SK-N-MC (cell line): ENCODE results near the gene GSX1.
A peak's percentile ranks its signal among the peaks of the same experiment; 100 is the strongest.

Experiments used
- DNase-seq: peaks from one replicate; pipeline ENCODE4 v3.0.0-alpha.2; 2011; ENCODE audit warnings: low read depth, low spot score
- H3K27ac ChIP-seq: fragments of 200-600 bp; sonication (generic); 2 replicates; pipeline ENCODE4 v1.5.1; 2016; ENCODE audit warnings: mixed run types
- H3K36me3 ChIP-seq: fragments of 200-600 bp; sonication (generic); 2 replicates; pipeline ENCODE4 v1.6.1; 2017; ENCODE audit warnings: antibody characterized with exemption, low read length, mixed read lengths; ENCODE audit not compliant: insufficient read depth
- H3K4me3 ChIP-seq: fragments of 200-600 bp; sonication (generic); 2 replicates; pipeline ENCODE4 v1.5.1; 2016
- H3K9ac ChIP-seq: fragments of 200-600 bp; sonication (generic); 2 replicates; pipeline ENCODE4 v1.8.0; 2017; ENCODE audit warnings: mixed run types, mixed read lengths; ENCODE audit not compliant: insufficient read length
- H3K9me3 ChIP-seq: fragments of 200-600 bp; sonication (generic); 2 replicates; pipeline ENCODE4 v1.6.1; 2017; ENCODE audit warnings: low read depth, mild to moderate bottlenecking, antibody characterized with exemption, low read length, moderate library complexity, mixed read lengths
- EZH2 ChIP-seq: fragments of 200-600 bp; sonication (generic); IDR thresholded peaks from one replicate; pipeline ENCODE4 v1.6.1; 2017; ENCODE audit warnings: antibody characterized with exemption
- FOXP2 ChIP-seq: optimal IDR thresholded peaks from 2 replicates; pipeline ENCODE3; 2011; ENCODE audit warnings: mild to moderate bottlenecking, moderate library complexity; ENCODE audit not compliant: insufficient read depth; ENCODE audit errors: extremely low read length, control extremely low read depth
- POLR2AphosphoS5 ChIP-seq: IDR thresholded peaks from 2 replicates; pipeline ENCODE4 v1.6.1; 2012; ENCODE audit warnings: mild to moderate bottlenecking, low read depth, low read length, borderline replicate concordance

The GSX1 gene

GRCh38 chr13:27791146-27791900 is 960 bp upstream of the GSX1 start:
- H3K4me3 ChIP-seq = peak overlapping the region; percentile 5; the same call in 1 of the 2 replicates
- TF ChIP-seq FOXP2 (no peak), EZH2 (no peak), POLR2AphosphoS5 (no peak)
- H3K9ac ChIP-seq = no peak overlapping the region
- H3K36me3 ChIP-seq = no peaks in the 10 kb centered on the region
- no peaks in the 10 kb centered on the region for H3K9me3 ChIP-seq
- no peak overlapping the region for H3K27ac ChIP-seq
- no peak for DNase-seq

DNA sequence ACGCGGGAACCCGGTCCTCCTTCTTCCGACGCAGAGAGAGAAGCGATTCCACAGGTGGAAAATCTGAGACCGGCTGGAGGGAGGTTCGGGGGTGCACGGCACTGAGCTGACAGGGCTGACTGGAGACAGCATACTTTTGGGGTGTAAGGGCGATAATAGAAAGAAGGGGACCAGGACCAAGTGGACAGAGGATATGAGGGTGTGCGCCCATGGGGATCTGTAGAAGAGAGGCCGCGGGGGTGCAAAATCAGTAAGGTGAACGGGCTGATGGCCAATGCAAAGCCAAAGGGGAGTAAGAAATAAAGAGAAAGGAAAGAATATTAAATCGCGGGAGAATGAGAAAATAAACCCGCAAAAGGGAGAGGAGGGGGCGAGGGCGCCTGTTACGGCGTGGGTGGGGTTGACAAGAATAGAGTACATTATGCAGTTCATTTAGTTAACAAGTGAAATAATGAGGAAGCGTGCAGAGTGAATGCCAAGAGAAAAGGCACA is 336 bp upstream of the GSX1 start:
- Histone ChIP-seq H3K4me3 (no peak overlapping the region), H3K9ac (no peak overlapping the region), H3K36me3 (no peaks in the 10 kb centered on the region), H3K9me3 (no peaks in the 10 kb centered on the region), H3K27ac (no peak overlapping the region)
- no peak for DNase-seq
- no peak for TF ChIP-seq FOXP2
- TF ChIP-seq POLR2AphosphoS5 = no peak
- peak; percentile 62 for TF ChIP-seq EZH2

DNA sequence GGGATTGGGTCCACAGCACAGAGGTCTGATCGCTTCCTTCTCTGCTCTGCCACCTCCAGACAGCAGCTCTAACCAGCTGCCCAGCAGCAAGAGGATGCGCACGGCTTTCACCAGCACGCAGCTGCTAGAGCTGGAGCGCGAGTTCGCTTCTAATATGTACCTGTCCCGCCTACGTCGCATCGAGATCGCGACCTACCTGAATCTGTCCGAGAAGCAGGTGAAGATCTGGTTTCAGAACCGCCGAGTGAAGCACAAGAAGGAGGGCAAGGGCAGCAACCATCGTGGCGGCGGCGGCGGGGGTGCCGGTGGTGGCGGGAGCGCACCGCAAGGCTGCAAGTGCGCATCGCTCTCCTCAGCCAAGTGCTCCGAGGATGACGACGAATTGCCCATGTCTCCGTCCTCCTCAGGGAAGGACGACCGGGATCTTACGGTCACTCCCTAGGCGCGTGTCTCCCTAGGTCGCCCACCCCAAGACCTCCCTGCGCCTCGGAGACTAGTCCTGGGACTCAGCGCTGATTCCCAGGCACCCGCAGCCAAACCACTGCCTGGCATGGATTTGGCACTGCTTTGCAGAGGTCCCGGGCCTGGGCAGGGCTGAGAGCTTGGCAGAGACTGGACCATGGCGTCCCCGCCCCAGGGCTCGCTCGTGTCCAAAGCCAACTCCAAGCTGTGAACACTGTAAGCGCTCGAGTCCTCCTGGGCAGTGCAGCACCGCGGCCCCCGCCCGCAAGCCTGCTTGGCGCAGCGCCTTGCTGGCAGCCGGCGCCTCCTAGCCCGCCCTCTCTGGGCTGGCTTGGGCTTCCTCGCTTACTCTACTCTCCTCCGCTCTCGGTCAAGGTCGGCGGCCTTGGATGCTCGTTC is 1.5 kb downstream of the GSX1 start:
- no peak overlapping the region for H3K4me3 ChIP-seq
- no peak overlapping the region for H3K27ac ChIP-seq
- no peak overlapping the region for H3K9ac ChIP-seq
- H3K9me3 ChIP-seq = no peaks in the 10 kb centered on the region
- no peak for DNase-seq
- TF ChIP-seq EZH2 (no peak), FOXP2 (no peak), POLR2AphosphoS5 (no peak)
- H3K36me3 ChIP-seq = no peaks in the 10 kb centered on the region

DNA sequence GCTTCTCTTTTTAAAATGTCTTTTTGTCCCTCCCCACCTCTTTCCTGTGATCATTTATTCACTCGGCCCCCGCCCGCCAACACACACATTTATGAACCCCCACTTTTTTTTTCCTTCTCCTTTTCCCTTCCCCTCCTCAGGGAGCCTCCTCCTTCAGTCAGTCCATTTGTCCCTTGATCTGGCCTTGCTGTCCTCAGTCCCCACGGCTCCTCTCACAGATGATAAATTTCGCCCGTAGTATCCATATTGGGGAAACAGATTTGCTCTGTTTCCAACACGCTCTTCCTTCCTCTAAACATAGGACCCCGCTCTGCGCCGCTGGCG is 2.0 kb downstream of the GSX1 start:
- Histone ChIP-seq H3K27ac (no peak overlapping the region), H3K9me3 (no peaks in the 10 kb centered on the region), H3K36me3 (no peaks in the 10 kb centered on the region), H3K4me3 (no peak overlapping the region), H3K9ac (no peak overlapping the region)
- TF ChIP-seq EZH2 = no peak
- TF ChIP-seq POLR2AphosphoS5 = no peak
- TF ChIP-seq FOXP2 = no peak
- DNase-seq = no peak

DNA sequence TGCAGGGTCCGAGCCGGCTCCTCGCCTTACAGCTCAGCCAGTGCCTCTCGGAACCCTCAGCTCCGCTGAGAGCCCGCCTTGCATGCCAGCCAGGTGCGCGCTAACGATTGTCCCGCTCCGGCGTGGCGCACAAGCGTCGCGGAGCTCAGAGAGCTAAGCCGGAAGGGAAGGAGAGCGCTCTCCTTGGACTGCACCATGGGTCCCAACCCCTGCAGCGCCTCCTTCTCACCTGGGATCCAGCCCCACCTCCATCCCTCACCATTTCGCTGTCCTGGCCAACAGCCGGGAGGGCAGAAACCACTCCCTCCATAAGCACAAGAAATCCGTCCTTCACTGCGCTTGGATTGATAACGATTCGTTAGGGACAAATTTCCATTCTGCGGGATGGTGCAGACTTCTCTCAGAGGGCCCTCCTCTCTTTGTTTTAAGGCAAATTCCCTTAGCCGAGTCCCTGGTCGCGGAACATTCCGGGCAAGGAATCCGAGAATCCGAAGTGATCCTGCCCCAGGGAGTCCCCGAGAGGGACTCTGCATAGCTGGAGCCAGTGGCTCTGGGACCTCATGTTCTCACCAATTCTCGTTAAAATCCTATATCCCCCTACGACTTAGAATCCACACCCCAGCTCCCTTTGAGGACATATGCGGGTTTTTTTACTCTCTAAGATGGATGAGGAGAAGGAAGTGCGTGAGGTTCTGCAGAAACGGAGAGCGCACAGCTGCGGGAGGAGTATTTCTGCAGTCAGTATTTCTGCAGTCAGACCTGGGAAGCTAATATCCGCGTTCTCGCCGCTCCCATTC is 2.8 kb downstream of the GSX1 start:
- TF ChIP-seq POLR2AphosphoS5 = no peak
- no peak for TF ChIP-seq EZH2
- no peak for TF ChIP-seq FOXP2
- no peak overlapping the region for H3K27ac ChIP-seq
- no peak for DNase-seq
- H3K4me3 ChIP-seq = no peak overlapping the region
- H3K9ac ChIP-seq = no peak overlapping the region
- no peaks in the 10 kb centered on the region for H3K9me3 ChIP-seq
- H3K36me3 ChIP-seq = no peaks in the 10 kb centered on the region

DNA sequence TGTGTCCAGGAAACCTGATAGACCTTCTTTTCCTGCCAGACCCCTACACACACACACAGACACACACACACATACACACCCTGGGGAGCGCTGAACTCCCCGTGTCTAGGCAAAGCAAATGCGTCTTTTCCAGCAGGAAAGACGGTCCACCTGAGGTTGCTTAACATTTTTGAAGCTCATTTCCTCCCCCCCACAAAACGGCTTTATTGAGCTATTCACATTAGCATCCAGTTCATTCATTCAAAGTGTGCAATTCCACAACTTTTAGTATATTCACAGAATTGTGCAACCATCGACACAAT is 3.4 kb downstream of the GSX1 start:
- no peaks in the 10 kb centered on the region for H3K9me3 ChIP-seq
- H3K36me3 ChIP-seq = no peaks in the 10 kb centered on the region

DNA sequence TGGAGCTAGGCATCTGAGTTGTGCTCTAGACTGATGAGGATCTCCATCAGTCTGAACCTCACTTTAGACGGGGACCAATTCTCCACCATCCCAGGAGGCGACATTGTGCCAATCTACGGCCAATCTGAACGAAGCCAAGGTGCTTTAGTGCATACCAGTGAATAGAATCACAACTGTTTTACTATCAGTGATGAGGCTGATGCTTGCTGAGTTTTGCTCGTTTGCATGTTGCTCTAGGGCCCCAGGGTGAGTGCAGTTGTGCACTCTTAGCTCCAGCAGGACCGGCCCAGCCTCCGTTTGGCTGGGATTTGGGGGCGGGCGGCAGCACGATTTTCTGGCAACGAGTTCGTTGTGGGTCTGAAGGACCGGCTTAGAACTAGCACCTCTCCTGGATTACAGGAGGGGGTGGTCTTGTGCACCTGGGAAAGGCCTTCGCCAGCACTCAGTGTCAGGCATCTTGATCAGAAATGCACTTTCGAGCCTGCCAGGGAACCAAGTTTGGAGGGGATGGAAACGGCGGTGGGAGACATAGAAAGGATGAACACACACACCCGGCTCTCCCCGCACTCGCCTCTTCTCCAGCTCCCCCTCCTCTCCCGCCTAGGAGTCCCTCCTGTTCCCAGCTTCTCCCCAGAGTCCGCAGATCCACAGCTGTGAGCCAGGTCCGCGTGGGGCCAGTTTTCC is 4.4 kb downstream of the GSX1 start:
- Histone ChIP-seq H3K4me3 (no peak overlapping the region), H3K9ac (no peak overlapping the region), H3K27ac (no peak overlapping the region), H3K36me3 (no peaks in the 10 kb centered on the region), H3K9me3 (no peaks in the 10 kb centered on the region)
- no peak for DNase-seq
- TF ChIP-seq POLR2AphosphoS5 (no peak), EZH2 (no peak), FOXP2 (no peak)

More for the DNA sequence above, 3.4 kb downstream of the GSX1 start:
- Histone ChIP-seq H3K27ac (no peak overlapping the region), H3K4me3 (no peak overlapping the region), H3K9ac (no peak overlapping the region)
- DNase-seq = no peak
- TF ChIP-seq EZH2 (no peak), POLR2AphosphoS5 (no peak), FOXP2 (no peak)

DNA sequence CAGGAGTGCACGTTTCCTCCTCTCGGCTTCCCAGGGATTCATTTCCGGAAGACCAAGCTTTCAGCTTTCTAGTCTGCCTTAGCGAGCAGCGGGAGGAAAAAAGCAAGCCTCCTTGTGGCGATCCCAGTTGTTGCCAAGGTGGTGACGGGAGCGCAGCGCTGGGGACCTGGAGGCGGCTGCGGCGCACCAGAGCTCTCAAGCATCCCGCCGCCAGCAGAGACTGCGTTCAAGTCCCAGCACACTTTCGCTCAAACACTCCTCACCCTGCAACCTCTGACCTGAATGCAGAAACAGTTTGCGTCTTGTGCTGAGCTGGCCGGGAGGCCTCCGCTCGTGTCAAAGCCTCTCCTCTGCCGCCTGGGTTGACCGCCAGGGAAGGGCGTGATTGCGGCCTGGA is 4.9 kb downstream of the GSX1 start:
- H3K9me3 ChIP-seq = no peaks in the 10 kb centered on the region
- no peak for DNase-seq
- H3K9ac ChIP-seq = no peak overlapping the region
- no peaks in the 10 kb centered on the region for H3K36me3 ChIP-seq
- TF ChIP-seq FOXP2 (no peak), POLR2AphosphoS5 (no peak), EZH2 (no peak)
- H3K27ac ChIP-seq = no peak overlapping the region
- H3K4me3 ChIP-seq = no peak overlapping the region
